Measurements from ENCODE around the gene SEC24C.
"Not testable (repeated sequence)": the region's sequence is repeated elsewhere in the genome, so short reads cannot be mapped to it uniquely, and the experiment has no call there.

Gene SEC24C

DNA sequence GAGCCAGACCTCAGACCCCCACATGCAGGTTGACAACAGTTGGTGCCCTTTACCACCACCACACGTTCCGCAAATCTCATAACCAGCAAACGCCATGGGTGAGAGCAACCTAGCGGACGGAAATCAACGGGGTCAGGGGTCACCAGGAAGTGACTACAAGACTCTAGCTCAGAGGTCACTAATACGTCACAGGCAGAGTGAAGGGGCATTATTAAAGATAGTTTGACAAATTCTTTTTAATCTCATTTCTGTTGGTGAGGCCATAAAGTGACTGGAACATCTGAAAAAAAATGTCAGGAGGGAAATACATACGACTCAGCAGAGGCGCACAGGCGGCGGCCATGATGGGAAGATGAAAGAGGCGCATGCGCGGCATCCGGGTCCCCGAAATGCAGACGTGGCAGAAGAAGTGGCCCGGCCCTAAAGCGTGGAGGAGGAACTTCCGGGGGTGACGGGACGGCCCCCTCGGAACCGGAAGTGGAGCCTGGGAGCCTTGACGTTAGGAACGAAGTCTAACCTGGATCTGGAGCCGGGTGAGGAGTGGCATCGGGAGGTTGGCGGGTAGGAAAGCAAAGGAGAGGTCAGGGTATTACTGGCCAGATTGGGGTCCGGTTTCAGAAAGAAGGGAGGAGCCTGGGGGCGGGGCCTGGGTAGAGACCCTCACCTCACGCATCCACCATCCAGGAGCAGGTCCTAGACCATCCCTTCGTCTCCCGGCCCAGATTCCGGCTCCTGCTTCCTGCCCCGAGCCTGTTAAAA is at the start of gene SEC24C:
TSS of gene SEC24C (plus strand) at position 468 of the 759 bp plus-strand sequence. CDS start 2,461 bp downstream, outside the sequence.
- Histone ChIP-seq H3F3A (ENCODE audit: control insufficient read depth, insufficient read depth) (no peaks in the 10 kb centered on the region), H3K4me2 (ENCODE audit: low read length) (peak within 1 kb of the TSS; percentile 89), H3K9me3 (ENCODE audit: control insufficient read depth, insufficient read depth, low read length) (no peaks in the 10 kb centered on the region), H3K27ac (ENCODE audit: low read depth, low read length) (peak within 1 kb of the TSS; percentile 73), H3K79me2 (ENCODE audit: control insufficient read depth, low read length) (peaks cover 57% of the 10 kb centered on the region), H3K4me1 (ENCODE audit: control insufficient read depth, low read length) (peaks cover 27% of the 10 kb centered on the region), H3K27me3 (ENCODE audit: control insufficient read depth, low read length) (no peaks in the 10 kb centered on the region), H3K9me2 (replicated peaks; ENCODE audit: control insufficient read depth, low read length) (no peaks in the 10 kb centered on the region), H3K4me3 (ENCODE audit: low read length) (peak within 1 kb of the TSS; percentile 95), H3K36me3 (ENCODE audit: control insufficient read depth, low read length) (peaks cover 33% of the 10 kb centered on the region), H4K20me1 (ENCODE audit: control insufficient read depth, insufficient read depth, low read depth, low read length) (no peaks in the 10 kb centered on the region; the same call in 1 of the 2 replicates)
- TF ChIP-seq, protein P1, sequence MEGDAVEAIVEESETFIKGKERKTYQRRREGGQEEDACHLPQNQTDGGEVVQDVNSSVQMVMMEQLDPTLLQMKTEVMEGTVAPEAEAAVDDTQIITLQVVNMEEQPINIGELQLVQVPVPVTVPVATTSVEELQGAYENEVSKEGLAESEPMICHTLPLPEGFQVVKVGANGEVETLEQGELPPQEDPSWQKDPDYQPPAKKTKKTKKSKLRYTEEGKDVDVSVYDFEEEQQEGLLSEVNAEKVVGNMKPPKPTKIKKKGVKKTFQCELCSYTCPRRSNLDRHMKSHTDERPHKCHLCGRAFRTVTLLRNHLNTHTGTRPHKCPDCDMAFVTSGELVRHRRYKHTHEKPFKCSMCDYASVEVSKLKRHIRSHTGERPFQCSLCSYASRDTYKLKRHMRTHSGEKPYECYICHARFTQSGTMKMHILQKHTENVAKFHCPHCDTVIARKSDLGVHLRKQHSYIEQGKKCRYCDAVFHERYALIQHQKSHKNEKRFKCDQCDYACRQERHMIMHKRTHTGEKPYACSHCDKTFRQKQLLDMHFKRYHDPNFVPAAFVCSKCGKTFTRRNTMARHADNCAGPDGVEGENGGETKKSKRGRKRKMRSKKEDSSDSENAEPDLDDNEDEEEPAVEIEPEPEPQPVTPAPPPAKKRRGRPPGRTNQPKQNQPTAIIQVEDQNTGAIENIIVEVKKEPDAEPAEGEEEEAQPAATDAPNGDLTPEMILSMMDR (IDR thresholded peaks at IDR 0.05; ENCODE audit: low read depth, low read length, poor library complexity, severe bottlenecking) = no peak
- no peak for TF ChIP-seq EZH2phosphoT487 (IDR thresholded peaks at IDR 0.05; ENCODE audit: borderline replicate concordance, low read length)

GRCh38 chr10:73695302-73695701 is 48.9 kb upstream of the SEC24C start:
- not testable (repeated sequence) for H3K27ac ChIP-seq (ENCODE audit: low read depth, low read length); H3K4me1 ChIP-seq (ENCODE audit: control insufficient read depth, low read length); H3K4me2 ChIP-seq (ENCODE audit: low read length); H3K36me3 ChIP-seq (ENCODE audit: control insufficient read depth, low read length); H3F3A ChIP-seq (ENCODE audit: control insufficient read depth, insufficient read depth); H3K9me3 ChIP-seq (ENCODE audit: control insufficient read depth, insufficient read depth, low read length); H3K9me2 ChIP-seq (replicated peaks; ENCODE audit: control insufficient read depth, low read length); H3K79me2 ChIP-seq (ENCODE audit: control insufficient read depth, low read length); H3K27me3 ChIP-seq (ENCODE audit: control insufficient read depth, low read length); H4K20me1 ChIP-seq (ENCODE audit: control insufficient read depth, insufficient read depth, low read depth, low read length); H3K4me3 ChIP-seq (ENCODE audit: low read length)

- H3K4me1 ChIP-seq (ENCODE audit: control insufficient read depth, low read length); H3K27me3 ChIP-seq (ENCODE audit: control insufficient read depth, low read length); H3K27ac ChIP-seq (ENCODE audit: low read depth, low read length); H3K4me3 ChIP-seq (ENCODE audit: low read length); H3F3A ChIP-seq (ENCODE audit: control insufficient read depth, insufficient read depth); H3K9me2 ChIP-seq (replicated peaks; ENCODE audit: control insufficient read depth, low read length); H3K79me2 ChIP-seq (ENCODE audit: control insufficient read depth, low read length); H3K9me3 ChIP-seq (ENCODE audit: control insufficient read depth, insufficient read depth, low read length); H3K36me3 ChIP-seq (ENCODE audit: control insufficient read depth, low read length); H4K20me1 ChIP-seq (ENCODE audit: control insufficient read depth, insufficient read depth, low read depth, low read length); H3K4me2 ChIP-seq (ENCODE audit: low read length): not testable (repeated sequence)
These were observed 46.5 kb upstream of the SEC24C start, which contains the start of gene AGAP5 for GRCh38 chr10:73697675-73698159. Gene AGAP5, minus strand, starts transcription at chr10:73698109. Its CDS starts 354 bp downstream, at chr10:73697755.

GRCh38 chr10:73698819-73699218 is 45.4 kb upstream of the SEC24C start:
- not testable (repeated sequence) for H3K4me3 ChIP-seq (ENCODE audit: low read length); H3K27me3 ChIP-seq (ENCODE audit: control insufficient read depth, low read length); H3F3A ChIP-seq (ENCODE audit: control insufficient read depth, insufficient read depth)

GRCh38 chr10:73703924-73704323 is 40.2 kb upstream of the SEC24C start:
- H3K79me2 ChIP-seq (ENCODE audit: control insufficient read depth, low read length) = not testable (repeated sequence)

More at GRCh38 chr10:73698819-73699218, 45.4 kb upstream of the SEC24C start:
- not testable (repeated sequence) for H3K4me2 ChIP-seq (ENCODE audit: low read length); H3K79me2 ChIP-seq (ENCODE audit: control insufficient read depth, low read length); H3K36me3 ChIP-seq (ENCODE audit: control insufficient read depth, low read length); H3K27ac ChIP-seq (ENCODE audit: low read depth, low read length); H4K20me1 ChIP-seq (ENCODE audit: control insufficient read depth, insufficient read depth, low read depth, low read length); H3K4me1 ChIP-seq (ENCODE audit: control insufficient read depth, low read length); H3K9me3 ChIP-seq (ENCODE audit: control insufficient read depth, insufficient read depth, low read length); H3K9me2 ChIP-seq (replicated peaks; ENCODE audit: control insufficient read depth, low read length)

DNA sequence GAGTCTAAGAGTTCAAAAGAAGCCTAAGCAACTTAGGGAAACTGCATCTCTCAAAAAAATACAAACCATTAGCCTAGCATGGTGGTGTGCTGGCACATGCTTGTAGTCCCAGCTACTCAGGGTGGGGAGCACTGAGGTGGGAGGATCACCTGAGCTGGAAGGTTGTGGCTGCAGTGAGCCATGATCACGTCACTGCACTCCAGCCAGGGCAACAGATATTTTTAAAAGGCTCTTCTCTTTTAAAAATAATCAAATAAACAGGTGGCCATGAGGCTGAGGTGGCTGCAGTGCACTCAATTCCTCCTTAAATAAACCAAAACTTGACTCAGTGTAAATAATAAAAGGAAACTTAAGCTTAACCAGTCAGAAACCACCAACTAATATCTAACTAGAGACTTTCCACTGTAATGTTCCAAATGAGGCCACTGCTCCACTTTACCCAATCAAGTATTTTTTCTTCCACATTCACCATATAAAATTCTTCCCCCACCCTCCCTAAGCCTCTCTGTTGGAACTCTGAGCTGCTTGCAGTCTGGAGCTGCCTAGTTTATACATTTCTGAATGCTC is 38.6 kb upstream of the SEC24C start:
- H3K4me3 ChIP-seq (ENCODE audit: low read length); H3K79me2 ChIP-seq (ENCODE audit: control insufficient read depth, low read length); H3K36me3 ChIP-seq (ENCODE audit: control insufficient read depth, low read length); H3K27me3 ChIP-seq (ENCODE audit: control insufficient read depth, low read length); H3K4me2 ChIP-seq (ENCODE audit: low read length); H4K20me1 ChIP-seq (ENCODE audit: control insufficient read depth, insufficient read depth, low read depth, low read length); H3K9me2 ChIP-seq (replicated peaks; ENCODE audit: control insufficient read depth, low read length); H3F3A ChIP-seq (ENCODE audit: control insufficient read depth, insufficient read depth); H3K4me1 ChIP-seq (ENCODE audit: control insufficient read depth, low read length); H3K9me3 ChIP-seq (ENCODE audit: control insufficient read depth, insufficient read depth, low read length); H3K27ac ChIP-seq (ENCODE audit: low read depth, low read length): not testable (repeated sequence)

More at GRCh38 chr10:73703924-73704323, 40.2 kb upstream of the SEC24C start:
- H3K27ac ChIP-seq (ENCODE audit: low read depth, low read length); H3F3A ChIP-seq (ENCODE audit: control insufficient read depth, insufficient read depth); H3K36me3 ChIP-seq (ENCODE audit: control insufficient read depth, low read length); H3K9me3 ChIP-seq (ENCODE audit: control insufficient read depth, insufficient read depth, low read length); H3K4me3 ChIP-seq (ENCODE audit: low read length); H3K27me3 ChIP-seq (ENCODE audit: control insufficient read depth, low read length); H3K4me1 ChIP-seq (ENCODE audit: control insufficient read depth, low read length); H3K9me2 ChIP-seq (replicated peaks; ENCODE audit: control insufficient read depth, low read length); H4K20me1 ChIP-seq (ENCODE audit: control insufficient read depth, insufficient read depth, low read depth, low read length); H3K4me2 ChIP-seq (ENCODE audit: low read length): not testable (repeated sequence)

GRCh38 chr10:73706488-73706887 is 37.7 kb upstream of the SEC24C start:
- not testable (repeated sequence) for H3K27ac ChIP-seq (ENCODE audit: low read depth, low read length)

More at GRCh38 chr10:73706488-73706887, 37.7 kb upstream of the SEC24C start:
- H4K20me1 ChIP-seq (ENCODE audit: control insufficient read depth, insufficient read depth, low read depth, low read length); H3K4me2 ChIP-seq (ENCODE audit: low read length); H3K9me2 ChIP-seq (replicated peaks; ENCODE audit: control insufficient read depth, low read length); H3F3A ChIP-seq (ENCODE audit: control insufficient read depth, insufficient read depth); H3K9me3 ChIP-seq (ENCODE audit: control insufficient read depth, insufficient read depth, low read length); H3K36me3 ChIP-seq (ENCODE audit: control insufficient read depth, low read length); H3K4me1 ChIP-seq (ENCODE audit: control insufficient read depth, low read length); H3K4me3 ChIP-seq (ENCODE audit: low read length); H3K27me3 ChIP-seq (ENCODE audit: control insufficient read depth, low read length); H3K79me2 ChIP-seq (ENCODE audit: control insufficient read depth, low read length): not testable (repeated sequence)

All from DOHH2 (cell line).